ENCODE measurements around the gene PTPN1.

Gene PTPN1

GRCh38 chr20:50582591-50583234 is 72.5 kb downstream of the PTPN1 start:
- Histone ChIP-seq H3K27me3 (ENCODE audit: insufficient read depth, low read length) (no peaks in the 10 kb centered on the region), H3K9me3 (ENCODE audit: insufficient read depth, low read depth, low read length) (no peaks in the 10 kb centered on the region), H3K36me3 (ENCODE audit: insufficient read depth, low read length) (peaks cover 79% of the 10 kb centered on the region), H3K4me3 (ENCODE audit: low read length) (no peak overlapping the region), H3K27ac (ENCODE audit: low read depth, low read length) (no peak overlapping the region), H3K9ac (ENCODE audit: low read depth, low read length) (no peak overlapping the region), H3K4me1 (ENCODE audit: insufficient read depth, low read length) (no peaks in the 10 kb centered on the region)
- WGBS = 98% methylated on average over 26 of the region's 26 CpGs

- Histone ChIP-seq H3K27me3 (ENCODE audit: insufficient read depth, low read length) (no peaks in the 10 kb centered on the region), H3K27ac (ENCODE audit: low read depth, low read length) (no peak overlapping the region), H3K9ac (ENCODE audit: low read depth, low read length) (no peak overlapping the region), H3K36me3 (ENCODE audit: insufficient read depth, low read length) (peaks cover 70% of the 10 kb centered on the region), H3K4me3 (ENCODE audit: low read length) (no peak overlapping the region), H3K4me1 (ENCODE audit: insufficient read depth, low read length) (no peaks in the 10 kb centered on the region), H3K9me3 (ENCODE audit: insufficient read depth, low read depth, low read length) (no peaks in the 10 kb centered on the region)
- WGBS = 94% methylated on average over 15 of the region's 15 CpGs
Measured at GRCh38 chr20:50583442-50584150, 73.4 kb downstream of the PTPN1 start.

GRCh38 chr20:50584687-50585086 is 74.5 kb downstream of the PTPN1 start:
- Histone ChIP-seq H3K9ac (ENCODE audit: low read depth, low read length) (no peak overlapping the region), H3K27ac (ENCODE audit: low read depth, low read length) (no peak overlapping the region), H3K27me3 (ENCODE audit: insufficient read depth, low read length) (no peaks in the 10 kb centered on the region), H3K36me3 (ENCODE audit: insufficient read depth, low read length) (peaks cover 60% of the 10 kb centered on the region), H3K4me3 (ENCODE audit: low read length) (no peak overlapping the region), H3K4me1 (ENCODE audit: insufficient read depth, low read length) (no peaks in the 10 kb centered on the region), H3K9me3 (ENCODE audit: insufficient read depth, low read depth, low read length) (no peaks in the 10 kb centered on the region)
- WGBS = 97% methylated on average over 2 of the region's 2 CpGs

GRCh38 chr20:50585214-50585613 is 75.0 kb downstream of the PTPN1 start:
- 96% methylated on average over 5 of the region's 5 CpGs for WGBS
- H3K4me1 ChIP-seq (ENCODE audit: insufficient read depth, low read length) = no peaks in the 10 kb centered on the region
- H3K9ac ChIP-seq (ENCODE audit: low read depth, low read length) = no peak overlapping the region
- peaks cover 57% of the 10 kb centered on the region for H3K36me3 ChIP-seq (ENCODE audit: insufficient read depth, low read length)
- no peaks in the 10 kb centered on the region for H3K9me3 ChIP-seq (ENCODE audit: insufficient read depth, low read depth, low read length)
- no peaks in the 10 kb centered on the region for H3K27me3 ChIP-seq (ENCODE audit: insufficient read depth, low read length)
- no peak overlapping the region for H3K4me3 ChIP-seq (ENCODE audit: low read length)
- no peak overlapping the region for H3K27ac ChIP-seq (ENCODE audit: low read depth, low read length)

- no peak overlapping the region for H3K4me3 ChIP-seq (ENCODE audit: low read length)
- peaks cover 53% of the 10 kb centered on the region for H3K36me3 ChIP-seq (ENCODE audit: insufficient read depth, low read length)
- no peak overlapping the region for H3K9ac ChIP-seq (ENCODE audit: low read depth, low read length)
- no peaks in the 10 kb centered on the region for H3K4me1 ChIP-seq (ENCODE audit: insufficient read depth, low read length)
- H3K27me3 ChIP-seq (ENCODE audit: insufficient read depth, low read length) = no peaks in the 10 kb centered on the region
- H3K27ac ChIP-seq (ENCODE audit: low read depth, low read length) = no peak overlapping the region
- no peaks in the 10 kb centered on the region for H3K9me3 ChIP-seq (ENCODE audit: insufficient read depth, low read depth, low read length)
- 96% methylated on average over 9 of the region's 9 CpGs for WGBS
Measured at GRCh38 chr20:50585678-50586077, 75.5 kb downstream of the PTPN1 start.

GRCh38 chr20:50586531-50587232 is 76.5 kb downstream of the PTPN1 start:
- Histone ChIP-seq H3K27ac (ENCODE audit: low read depth, low read length) (no peak overlapping the region), H3K36me3 (ENCODE audit: insufficient read depth, low read length) (peaks cover 43% of the 10 kb centered on the region), H3K4me1 (ENCODE audit: insufficient read depth, low read length) (no peaks in the 10 kb centered on the region), H3K9ac (ENCODE audit: low read depth, low read length) (no peak overlapping the region), H3K27me3 (ENCODE audit: insufficient read depth, low read length) (no peaks in the 10 kb centered on the region), H3K9me3 (ENCODE audit: insufficient read depth, low read depth, low read length) (no peaks in the 10 kb centered on the region), H3K4me3 (ENCODE audit: low read length) (no peak overlapping the region)
- WGBS = 96% methylated on average over 13 of the region's 13 CpGs

GRCh38 chr20:50587291-50587961 is 77.2 kb downstream of the PTPN1 start:
- Histone ChIP-seq H3K27ac (ENCODE audit: low read depth, low read length) (no peak overlapping the region), H3K4me1 (ENCODE audit: insufficient read depth, low read length) (no peaks in the 10 kb centered on the region), H3K9ac (ENCODE audit: low read depth, low read length) (no peak overlapping the region), H3K36me3 (ENCODE audit: insufficient read depth, low read length) (peaks cover 35% of the 10 kb centered on the region), H3K4me3 (ENCODE audit: low read length) (no peak overlapping the region), H3K9me3 (ENCODE audit: insufficient read depth, low read depth, low read length) (no peaks in the 10 kb centered on the region), H3K27me3 (ENCODE audit: insufficient read depth, low read length) (no peaks in the 10 kb centered on the region)
- 94% methylated on average over 19 of the region's 19 CpGs for WGBS

GRCh38 chr20:50588034-50588736 is 78.0 kb downstream of the PTPN1 start:
- H3K36me3 ChIP-seq (ENCODE audit: insufficient read depth, low read length) = peaks cover 28% of the 10 kb centered on the region
- H3K4me3 ChIP-seq (ENCODE audit: low read length) = no peak overlapping the region
- H3K27ac ChIP-seq (ENCODE audit: low read depth, low read length) = no peak overlapping the region
- no peaks in the 10 kb centered on the region for H3K4me1 ChIP-seq (ENCODE audit: insufficient read depth, low read length)
- WGBS = 59% methylated on average over 10 of the region's 12 CpGs
- H3K9ac ChIP-seq (ENCODE audit: low read depth, low read length) = no peak overlapping the region
- no peaks in the 10 kb centered on the region for H3K27me3 ChIP-seq (ENCODE audit: insufficient read depth, low read length)
- H3K9me3 ChIP-seq (ENCODE audit: insufficient read depth, low read depth, low read length) = no peaks in the 10 kb centered on the region

- Histone ChIP-seq H3K4me1 (ENCODE audit: insufficient read depth, low read length) (no peaks in the 10 kb centered on the region), H3K36me3 (ENCODE audit: insufficient read depth, low read length) (peaks cover 18% of the 10 kb centered on the region), H3K9me3 (ENCODE audit: insufficient read depth, low read depth, low read length) (no peaks in the 10 kb centered on the region), H3K27me3 (ENCODE audit: insufficient read depth, low read length) (no peaks in the 10 kb centered on the region), H3K9ac (ENCODE audit: low read depth, low read length) (no peak overlapping the region), H3K4me3 (ENCODE audit: low read length) (no peak overlapping the region), H3K27ac (ENCODE audit: low read depth, low read length) (no peak overlapping the region)
- 96% methylated on average over 20 of the region's 20 CpGs for WGBS
Measured at GRCh38 chr20:50589548-50590347, 79.6 kb downstream of the PTPN1 start.

GRCh38 chr20:50590348-50590664 is 80.1 kb downstream of the PTPN1 start:
- 96% methylated on average over 11 of the region's 11 CpGs for WGBS
- H3K9me3 ChIP-seq (ENCODE audit: insufficient read depth, low read depth, low read length) = no peaks in the 10 kb centered on the region
- no peaks in the 10 kb centered on the region for H3K4me1 ChIP-seq (ENCODE audit: insufficient read depth, low read length)
- H3K36me3 ChIP-seq (ENCODE audit: insufficient read depth, low read length) = peaks cover 18% of the 10 kb centered on the region
- no peak overlapping the region for H3K4me3 ChIP-seq (ENCODE audit: low read length)
- H3K27ac ChIP-seq (ENCODE audit: low read depth, low read length) = no peak overlapping the region
- H3K27me3 ChIP-seq (ENCODE audit: insufficient read depth, low read length) = no peaks in the 10 kb centered on the region
- H3K9ac ChIP-seq (ENCODE audit: low read depth, low read length) = no peak overlapping the region
